ENCODE measurements around the gene PTH2. TPM values are rescaled to one million over a fixed set of nuclear protein-coding genes. Genes with fewer than 3 reads are reported as not detected.

Gene PTH2
- total RNA-seq, 2 experiments from 2014 or later, result not detected

DNA sequence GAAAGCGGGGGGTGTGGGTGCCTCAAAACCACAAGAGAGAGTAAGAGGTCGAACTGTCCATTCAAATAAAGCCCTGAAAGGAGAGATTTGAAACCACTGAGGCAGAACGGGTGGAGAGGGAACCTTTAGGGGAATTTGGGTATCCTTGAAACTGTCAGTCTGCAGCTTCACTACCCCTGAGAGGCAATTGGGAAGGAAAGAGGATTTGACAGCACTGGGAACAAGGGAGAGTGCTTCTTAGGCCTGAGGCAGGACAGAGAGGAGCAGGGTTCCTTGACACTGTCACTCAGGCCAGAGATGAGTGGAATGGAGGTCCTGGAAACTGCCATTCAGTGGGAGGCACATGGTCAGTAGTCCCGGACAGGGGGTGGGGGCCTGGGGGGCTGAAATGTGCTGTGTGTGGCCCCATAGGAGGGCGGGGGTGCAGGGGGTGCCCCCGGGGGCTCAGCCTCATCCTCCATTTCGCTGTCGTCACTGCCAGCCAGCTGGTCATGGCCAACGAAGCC lies 7.0 kb upstream of the PTH2 start:
- H3K27ac Mint-ChIP-seq, result no peak overlapping the region
- H3K4me1 Mint-ChIP-seq (ENCODE audit: low read depth), result peaks cover 33% of the 10 kb centered on the region
- intact Hi-C loops (cut with micrococcal nuclease), result loop anchor here (1.0 kb wide), 1 partner anchor 38 kb away; no protein-coding TSS in a partner anchor
- H3K4me3 Mint-ChIP-seq, result no peak overlapping the region
- POLR2A ChIA-PET, result no interaction called here
- H3K36me3 Mint-ChIP-seq, result no peaks in the 10 kb centered on the region
- H3K9me3 Mint-ChIP-seq, result no peaks in the 10 kb centered on the region
- no peak for DNase-seq
- CTCF ChIA-PET, result interaction anchor here (1.1 to 3.3 kb wide), 4 partner anchors 9 to 39 kb away, joined by 3 to 17 read pairs (median 4); partner anchors contain the start of gene SLC17A7
- peaks cover 80% of the 10 kb centered on the region for H3K27me3 Mint-ChIP-seq

DNA sequence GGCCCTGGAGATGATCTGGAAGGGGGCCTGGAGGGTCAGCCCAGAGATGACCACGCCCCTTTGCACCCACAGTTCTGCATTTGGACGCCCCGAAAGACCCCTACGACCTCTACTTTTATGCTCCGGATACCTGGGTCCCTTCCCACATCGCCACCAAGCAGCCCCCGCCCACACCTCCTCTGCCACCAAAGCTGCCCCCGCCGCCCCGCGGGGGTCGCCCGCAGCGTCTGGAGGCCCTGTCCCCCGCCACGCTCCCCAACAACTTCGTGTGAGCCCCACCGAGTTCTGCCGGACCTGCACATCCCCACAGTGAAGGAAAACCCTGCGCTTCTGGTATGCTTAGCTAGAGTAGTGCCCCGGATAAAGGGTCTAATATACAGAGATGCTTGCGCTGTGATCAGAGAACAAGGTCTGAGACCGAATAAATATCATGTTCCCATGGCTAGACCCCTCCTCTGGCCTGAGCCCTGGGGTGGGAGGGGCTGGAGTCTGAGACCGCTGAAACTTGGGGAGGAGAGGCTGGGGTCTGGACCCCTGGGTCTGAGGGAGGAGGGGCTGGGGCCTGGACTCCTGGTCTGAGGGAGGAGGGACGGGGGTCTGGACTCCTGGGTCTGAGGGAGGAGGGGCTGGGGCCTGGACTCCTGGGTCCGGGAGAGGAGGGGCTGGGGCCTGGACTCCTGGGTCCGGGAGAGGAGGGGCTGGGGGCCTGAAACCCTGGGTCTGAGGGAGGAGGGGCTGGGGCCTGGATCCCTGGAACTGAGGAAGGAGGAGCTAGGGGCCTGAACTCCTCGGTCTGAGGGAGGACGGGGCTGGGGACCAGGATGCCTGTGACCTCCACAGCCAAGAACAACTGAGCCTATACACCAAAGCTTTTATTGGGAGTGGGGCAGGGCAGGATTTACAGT lies 5.6 kb upstream of the PTH2 start:
- ChIA-PET CTCF (interaction anchor here (1.3 to 3.3 kb wide), 2 partner anchors 33 to 38 kb away, joined by 5 to 17 read pairs; no protein-coding TSS in a partner anchor), POLR2A (no interaction called here)
- intact Hi-C loops (cut with micrococcal nuclease), result no loop called here
- Mint-ChIP-seq H3K27me3 (peaks cover 80% of the 10 kb centered on the region), H3K36me3 (no peaks in the 10 kb centered on the region), H3K4me3 (no peak overlapping the region), H3K9me3 (no peaks in the 10 kb centered on the region), H3K27ac (no peak overlapping the region), H3K4me1 (ENCODE audit: low read depth) (peaks cover 36% of the 10 kb centered on the region)
- no peak for DNase-seq

DNA sequence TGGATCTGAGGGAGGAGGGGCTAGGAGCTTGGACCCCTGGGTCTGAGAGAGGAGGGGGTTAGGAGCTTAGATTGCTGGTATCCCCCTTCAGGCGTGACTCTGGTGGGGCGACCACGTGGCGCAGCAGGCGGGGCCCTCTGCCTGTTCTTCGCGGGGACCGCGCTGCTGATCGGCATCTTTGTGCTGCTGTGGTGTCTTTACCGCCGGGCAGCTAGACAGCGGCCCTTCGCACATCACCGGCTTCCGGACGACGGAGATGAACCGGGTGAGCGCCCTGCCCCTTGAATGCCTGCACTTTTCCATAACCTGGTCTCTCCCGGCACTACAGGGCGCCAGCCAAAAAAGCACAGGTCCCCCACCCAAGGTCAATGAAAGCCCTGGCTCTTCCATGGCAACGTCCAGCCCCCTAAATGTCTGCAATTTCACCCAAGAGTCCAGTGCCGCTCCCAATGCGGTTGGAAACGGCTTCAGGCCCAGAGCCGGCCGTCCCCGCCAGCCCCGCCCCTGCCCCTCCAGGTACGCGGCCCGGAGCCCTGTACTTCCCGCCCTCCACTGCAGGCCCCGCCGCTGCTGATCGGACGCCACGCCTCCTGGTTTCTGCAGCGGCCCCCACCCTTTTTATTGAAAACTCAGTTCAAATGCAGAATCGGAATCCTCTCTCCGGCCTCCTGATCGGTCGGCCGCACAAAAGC lies 4.8 kb upstream of the PTH2 start:
- Mint-ChIP-seq H3K36me3 (no peaks in the 10 kb centered on the region), H3K9me3 (no peaks in the 10 kb centered on the region), H3K27me3 (peaks cover 78% of the 10 kb centered on the region), H3K4me3 (no peak overlapping the region), H3K27ac (no peak overlapping the region), H3K4me1 (ENCODE audit: low read depth) (peaks cover 38% of the 10 kb centered on the region)
- ChIA-PET CTCF (interaction anchor here (0.6 to 3.3 kb wide), 2 partner anchors 18 to 37 kb away, joined by 3 to 17 read pairs; no protein-coding TSS in a partner anchor), POLR2A (no interaction called here)
- DNase-seq, result peak; percentile 38
- intact Hi-C loops (cut with micrococcal nuclease), result no loop called here

DNA sequence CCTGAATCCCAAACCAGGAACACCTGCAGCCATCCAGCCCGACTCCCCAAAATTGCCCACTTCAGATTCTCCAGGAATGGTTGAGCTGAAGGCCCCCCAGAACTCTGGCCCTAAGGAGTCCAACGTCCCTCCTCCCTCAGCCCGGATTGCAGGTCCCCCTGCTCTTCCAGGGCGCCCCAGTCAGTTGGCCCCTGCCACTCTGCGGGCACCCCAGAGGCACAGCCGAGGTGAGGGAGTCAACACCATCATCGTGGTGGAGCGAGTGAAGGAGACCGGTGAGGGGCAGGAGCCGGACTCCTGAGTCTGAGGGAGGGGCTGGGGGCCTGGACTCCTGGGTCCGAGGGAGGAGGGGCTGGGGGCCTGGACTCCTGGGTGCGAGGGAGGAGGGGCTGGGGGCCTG lies 4.1 kb upstream of the PTH2 start:
- Mint-ChIP-seq H3K27me3 (peaks cover 77% of the 10 kb centered on the region), H3K36me3 (no peaks in the 10 kb centered on the region), H3K4me3 (no peak overlapping the region), H3K27ac (no peak overlapping the region), H3K4me1 (ENCODE audit: low read depth) (peaks cover 38% of the 10 kb centered on the region), H3K9me3 (no peaks in the 10 kb centered on the region)
- DNase-seq, result no peak
- intact Hi-C loops (cut with micrococcal nuclease), result no loop called here
- ChIA-PET POLR2A (no interaction called here), CTCF (interaction anchor here (0.6 to 3.3 kb wide), 2 partner anchors 18 to 36 kb away, joined by 3 to 17 read pairs; no protein-coding TSS in a partner anchor)

DNA sequence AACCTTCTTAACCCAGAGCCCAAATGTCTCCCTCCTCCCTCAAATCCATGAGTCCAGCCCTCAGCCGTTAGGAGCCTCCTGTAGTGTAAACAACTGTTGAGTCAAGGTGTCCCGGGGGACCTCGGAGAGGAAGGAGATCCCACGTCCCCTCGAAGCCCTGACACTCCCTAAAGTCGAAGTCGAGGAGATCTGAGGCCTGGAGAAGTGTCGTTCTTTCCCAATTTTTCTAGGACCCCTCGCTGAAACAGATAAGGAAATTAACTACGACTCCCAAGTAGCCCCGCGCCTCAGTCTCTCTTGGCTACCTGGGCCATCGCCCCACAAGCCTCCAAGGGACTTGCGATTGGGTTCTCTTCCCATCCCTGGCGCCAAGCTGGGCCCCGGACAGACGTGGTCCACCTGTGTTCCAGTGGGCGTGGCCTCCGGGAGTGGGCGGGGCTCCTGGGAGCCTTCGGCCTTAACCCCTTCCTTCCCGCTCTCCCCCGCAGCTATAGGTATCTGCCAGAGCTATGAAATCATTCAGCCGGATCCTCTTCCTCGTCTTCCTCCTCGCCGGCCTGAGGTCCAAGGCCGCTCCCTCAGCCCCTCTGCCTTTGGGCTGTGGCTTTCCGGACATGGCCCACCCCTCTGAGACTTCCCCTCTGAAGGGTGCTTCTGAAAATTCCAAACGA lies 2.8 kb upstream of the PTH2 start:
- H3K27ac Mint-ChIP-seq, result no peak overlapping the region
- CTCF ChIA-PET, result interaction anchor here (0.5 to 1.5 kb wide), 3 partner anchors 17 to 201 kb away, joined by 3 to 4 read pairs (median 3); no protein-coding TSS in a partner anchor
- H3K36me3 Mint-ChIP-seq, result no peaks in the 10 kb centered on the region
- H3K4me3 Mint-ChIP-seq, result no peak overlapping the region
- no peaks in the 10 kb centered on the region for H3K9me3 Mint-ChIP-seq
- peak; percentile 43 for DNase-seq
- intact Hi-C loops (cut with micrococcal nuclease), result no loop called here
- POLR2A ChIA-PET, result no interaction called here
- H3K27me3 Mint-ChIP-seq, result peaks cover 81% of the 10 kb centered on the region
- peaks cover 43% of the 10 kb centered on the region for H3K4me1 Mint-ChIP-seq (ENCODE audit: low read depth)

DNA sequence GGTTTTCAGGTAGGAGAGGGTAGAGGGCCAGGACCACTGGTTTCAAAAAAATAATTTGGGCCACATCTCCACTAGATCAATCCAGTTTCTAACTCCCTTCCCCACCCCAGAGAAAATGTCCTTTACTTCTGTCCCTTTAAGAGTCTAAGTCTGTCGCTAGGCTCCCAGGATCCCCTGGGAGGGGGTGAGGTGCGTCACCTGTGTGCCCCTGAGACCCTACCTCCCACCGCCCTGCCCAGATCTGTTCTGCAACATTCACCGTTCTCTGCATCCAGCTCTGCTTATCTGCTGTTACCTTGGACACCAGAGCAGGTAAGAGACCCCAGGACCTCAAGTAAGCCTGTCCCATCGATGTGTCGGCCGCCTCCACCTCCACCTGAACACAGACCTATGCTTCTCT lies 1.9 kb upstream of the PTH2 start, which contains the start of gene GFY:
Gene GFY, plus strand, starts transcription at position 211 of the 400 bp plus-strand sequence. CDS start 1,043 bp downstream, outside the sequence.
- ChIA-PET POLR2A (interaction anchor here (0.9 kb wide), 1 partner anchor 9 kb away, joined by 4 read pairs; no protein-coding TSS in a partner anchor), CTCF (interaction anchor here (0.7 to 1.5 kb wide), 2 partner anchors 15 to 33 kb away, joined by 4 read pairs; no protein-coding TSS in a partner anchor)
- Mint-ChIP-seq H3K4me3 (no peak within 1 kb of the TSS), H3K36me3 (no peaks in the 10 kb centered on the region), H3K9me3 (no peaks in the 10 kb centered on the region), H3K27me3 (peaks cover 81% of the 10 kb centered on the region), H3K4me1 (ENCODE audit: low read depth) (peaks cover 47% of the 10 kb centered on the region), H3K27ac (no peak within 1 kb of the TSS)
- DNase-seq, result no peak
- intact Hi-C loops (cut with micrococcal nuclease), result no loop called here

DNA sequence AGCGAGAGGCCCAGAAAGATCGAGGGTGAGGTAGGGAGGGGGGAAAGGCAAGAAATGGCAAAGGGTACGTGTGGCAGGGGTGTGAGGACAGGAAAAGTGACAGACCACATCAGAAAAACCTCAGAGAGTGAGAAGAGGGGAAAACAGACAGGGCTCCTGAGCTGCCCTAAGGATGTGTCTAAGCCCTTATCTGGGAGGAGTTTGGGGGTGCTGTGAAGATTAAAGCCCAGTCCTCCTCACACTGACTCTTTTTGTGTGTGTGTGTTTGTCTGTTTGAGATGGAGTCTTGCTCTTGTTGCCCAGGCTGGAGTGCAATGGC lies 703 bp upstream of the PTH2 start:
- H3K9me3 Mint-ChIP-seq, result no peaks in the 10 kb centered on the region
- peaks cover 77% of the 10 kb centered on the region for H3K27me3 Mint-ChIP-seq
- H3K27ac Mint-ChIP-seq, result no peak overlapping the region
- POLR2A ChIA-PET, result no interaction called here
- peak overlapping the region; percentile 1 for H3K4me3 Mint-ChIP-seq
- intact Hi-C loops (cut with micrococcal nuclease), result no loop called here
- CTCF ChIA-PET, result interaction anchor here (1.2 to 1.5 kb wide), 3 partner anchors 14 to 294 kb away, joined by 3 to 5 read pairs (median 4); no protein-coding TSS in a partner anchor
- no peaks in the 10 kb centered on the region for H3K36me3 Mint-ChIP-seq
- no peak for DNase-seq
- H3K4me1 Mint-ChIP-seq (ENCODE audit: low read depth), result peaks cover 47% of the 10 kb centered on the region

DNA sequence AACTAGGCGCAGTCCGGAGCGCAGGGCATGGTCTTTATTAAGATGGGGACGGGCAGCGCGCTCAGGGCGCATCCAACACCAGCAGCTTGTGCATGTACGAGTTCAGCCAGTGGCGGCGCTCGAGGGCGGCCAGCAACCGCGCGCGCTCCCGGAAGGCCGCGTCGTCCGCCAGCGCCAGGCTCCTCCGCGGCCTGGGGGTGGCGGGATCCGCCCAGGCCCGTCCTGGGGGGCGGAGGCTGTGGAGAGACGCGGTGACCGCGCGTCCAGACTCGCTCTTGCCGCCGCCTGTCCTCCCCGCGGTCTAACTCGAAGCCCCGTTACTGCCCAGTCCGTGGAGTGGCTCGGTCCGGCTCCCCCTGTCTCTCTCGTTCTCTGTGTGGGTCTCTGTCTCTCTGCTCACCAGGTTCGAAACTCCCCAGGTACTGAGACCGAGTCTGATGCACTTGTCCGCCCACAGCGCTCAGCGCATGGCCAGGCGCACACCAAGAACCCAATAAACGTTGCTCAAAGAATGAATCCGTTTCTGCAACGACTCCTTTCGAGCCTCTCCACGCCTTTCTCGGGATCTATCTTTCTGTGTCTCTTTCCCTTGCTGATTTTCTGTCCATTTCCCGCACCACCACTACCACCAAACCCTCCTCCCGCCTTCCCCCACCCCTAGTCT lies 702 bp downstream of the PTH2 start:
- Mint-ChIP-seq H3K4me1 (ENCODE audit: low read depth) (peaks cover 36% of the 10 kb centered on the region), H3K36me3 (no peaks in the 10 kb centered on the region), H3K27me3 (peaks cover 69% of the 10 kb centered on the region), H3K27ac (no peak overlapping the region), H3K4me3 (peak overlapping the region; percentile 60), H3K9me3 (no peaks in the 10 kb centered on the region)
- peak; percentile 79 for DNase-seq
- CTCF ChIA-PET, result interaction anchor here (0.9 to 1.7 kb wide), 3 partner anchors 11 to 17 kb away, joined by 3 to 5 read pairs (median 4); no protein-coding TSS in a partner anchor
- POLR2A ChIA-PET, result interaction anchor here (1.3 kb wide), 1 partner anchor 13 kb away, joined by 3 read pairs; no protein-coding TSS in a partner anchor
- intact Hi-C loops (cut with micrococcal nuclease), result no loop called here

DNA sequence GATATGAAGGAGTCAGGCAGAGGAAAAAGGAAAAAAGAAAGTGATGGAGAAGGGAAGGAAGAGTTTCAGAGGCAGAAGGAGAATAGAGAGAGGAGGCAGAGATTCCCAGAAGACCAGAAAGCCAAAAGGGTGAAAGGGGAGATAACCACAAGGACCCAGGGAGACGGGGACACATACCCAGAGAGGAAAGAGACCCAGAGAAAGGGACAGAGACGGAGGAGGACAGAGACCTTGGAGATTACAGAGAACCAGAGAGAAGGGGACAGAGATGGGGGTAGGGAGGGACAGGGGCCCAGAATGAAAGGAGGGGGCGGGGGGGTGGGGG lies 1.4 kb downstream of the PTH2 start:
- no peak for DNase-seq
- peaks cover 32% of the 10 kb centered on the region for H3K4me1 Mint-ChIP-seq (ENCODE audit: low read depth)
- POLR2A ChIA-PET, result interaction anchor here (1.3 kb wide), 1 partner anchor 13 kb away, joined by 3 read pairs; no protein-coding TSS in a partner anchor
- peaks cover 63% of the 10 kb centered on the region for H3K27me3 Mint-ChIP-seq
- CTCF ChIA-PET, result interaction anchor here (0.9 to 1.7 kb wide), 4 partner anchors 9 to 18 kb away, joined by 3 to 5 read pairs (median 4); no protein-coding TSS in a partner anchor
- H3K9me3 Mint-ChIP-seq, result no peaks in the 10 kb centered on the region
- H3K36me3 Mint-ChIP-seq, result no peaks in the 10 kb centered on the region
- intact Hi-C loops (cut with micrococcal nuclease), result no loop called here
- peak overlapping the region; percentile 28 for H3K4me3 Mint-ChIP-seq
- no peak overlapping the region for H3K27ac Mint-ChIP-seq

DNA sequence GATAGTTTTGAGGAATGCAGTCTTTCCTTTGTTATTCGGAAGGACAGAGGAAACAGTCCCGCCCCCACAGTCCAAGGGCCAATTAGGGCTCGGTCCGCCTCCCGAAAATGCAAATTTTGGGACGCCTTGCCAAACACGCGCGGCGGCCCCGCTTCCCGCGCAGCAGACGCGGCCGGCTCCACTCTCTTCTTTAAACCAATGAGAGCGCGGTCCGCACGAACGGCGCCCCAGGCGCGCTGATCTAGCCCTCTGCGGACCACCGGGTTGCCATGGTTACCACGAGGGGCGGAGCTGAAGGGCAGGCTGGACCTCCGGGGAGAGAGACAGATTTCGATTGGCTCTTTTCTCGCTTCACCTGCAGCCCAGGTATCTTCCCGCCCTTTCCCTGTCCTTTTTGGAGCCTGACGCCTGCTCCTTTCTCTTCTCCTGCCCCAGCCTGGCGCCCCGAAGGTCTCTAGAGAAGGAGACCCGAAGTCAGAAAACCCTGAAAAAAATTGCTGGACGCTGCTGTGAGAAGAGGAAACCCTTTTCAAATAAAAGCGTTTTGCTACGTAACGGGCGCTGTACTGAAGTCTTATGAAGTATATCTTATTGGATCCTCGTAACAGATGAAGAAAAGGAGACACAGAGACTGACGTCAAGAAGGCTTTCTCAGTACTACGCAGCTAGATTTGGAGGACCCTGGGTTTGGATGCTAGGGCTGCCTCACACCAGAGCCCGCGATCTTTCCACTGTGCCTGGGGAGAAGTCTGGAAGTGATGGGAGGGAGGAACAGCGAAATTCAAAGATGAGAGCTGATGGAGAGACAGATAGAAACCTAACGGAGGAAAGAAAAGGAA lies 2.0 kb downstream of the PTH2 start:
- CTCF ChIA-PET, result interaction anchor here (0.8 to 1.7 kb wide), 6 partner anchors 10 to 323 kb away, joined by 3 to 5 read pairs (median 4); no protein-coding TSS in a partner anchor

More for the DNA sequence above, 2.0 kb downstream of the PTH2 start:
- peak overlapping the region; percentile 28 for H3K4me3 Mint-ChIP-seq
- H3K4me1 Mint-ChIP-seq (ENCODE audit: low read depth), result peaks cover 28% of the 10 kb centered on the region
- peaks cover 57% of the 10 kb centered on the region for H3K27me3 Mint-ChIP-seq
- no peaks in the 10 kb centered on the region for H3K36me3 Mint-ChIP-seq
- H3K9me3 Mint-ChIP-seq, result no peaks in the 10 kb centered on the region
- peak; percentile 68 for DNase-seq
- intact Hi-C loops (cut with micrococcal nuclease), result no loop called here
- POLR2A ChIA-PET, result interaction anchor here (1.3 kb wide), 1 partner anchor 12 kb away, joined by 3 read pairs; no protein-coding TSS in a partner anchor
- H3K27ac Mint-ChIP-seq, result no peak overlapping the region
